MM.1S (cell line): ENCODE measurements around the gene CNOT4.

ENCODE experiments used
- EZH2 ChIP-seq: fragments of 300-600 bp; sonication (generic); optimal IDR thresholded peaks from 2 replicates; pipeline ENCODE3; 2017; ENCODE audit warnings: low read depth, mild to moderate bottlenecking, antibody characterized with exemption, low read length, mixed read lengths
- TF ChIP-seq, protein P1 (sequence below): fragments of 300-600 bp; sonication (generic); IDR thresholded peaks from 2 replicates; pipeline ENCODE4 v1.5.1; 2016; ENCODE audit warnings: antibody characterized with exemption, low read length, mixed read lengths

DNA sequence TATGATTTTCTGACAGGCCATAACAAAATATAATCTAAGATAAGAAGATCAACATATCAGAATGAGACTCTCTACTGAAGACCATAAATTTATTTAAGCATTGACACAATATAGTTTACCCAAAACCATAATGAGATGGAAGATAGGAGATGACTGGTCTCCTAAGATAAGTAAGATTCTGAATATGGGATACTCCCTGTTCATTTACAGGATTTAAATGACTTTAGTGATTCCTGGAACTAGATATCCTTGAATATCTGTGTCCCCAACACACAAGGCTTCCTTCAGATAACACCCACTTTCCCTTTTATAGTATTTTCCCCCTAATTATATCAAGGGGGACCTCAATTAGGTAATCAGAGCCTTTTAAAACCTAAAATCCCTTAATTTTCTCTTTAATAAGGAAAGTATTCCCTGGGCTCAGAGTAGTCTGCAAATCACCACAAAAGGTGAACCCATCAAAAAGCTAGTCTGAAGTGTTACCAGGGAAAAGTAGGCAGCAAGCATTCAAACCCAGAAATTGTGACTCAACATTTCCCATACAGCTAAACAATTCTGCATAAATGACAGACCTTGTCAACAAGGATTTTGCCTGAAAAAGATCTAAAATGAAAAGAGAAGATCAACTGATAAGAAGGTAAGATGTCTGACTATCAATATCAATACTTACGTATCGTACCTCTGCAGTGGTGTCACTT is 99.9 kb downstream of the CNOT4 start:
- TF ChIP-seq, protein P1, sequence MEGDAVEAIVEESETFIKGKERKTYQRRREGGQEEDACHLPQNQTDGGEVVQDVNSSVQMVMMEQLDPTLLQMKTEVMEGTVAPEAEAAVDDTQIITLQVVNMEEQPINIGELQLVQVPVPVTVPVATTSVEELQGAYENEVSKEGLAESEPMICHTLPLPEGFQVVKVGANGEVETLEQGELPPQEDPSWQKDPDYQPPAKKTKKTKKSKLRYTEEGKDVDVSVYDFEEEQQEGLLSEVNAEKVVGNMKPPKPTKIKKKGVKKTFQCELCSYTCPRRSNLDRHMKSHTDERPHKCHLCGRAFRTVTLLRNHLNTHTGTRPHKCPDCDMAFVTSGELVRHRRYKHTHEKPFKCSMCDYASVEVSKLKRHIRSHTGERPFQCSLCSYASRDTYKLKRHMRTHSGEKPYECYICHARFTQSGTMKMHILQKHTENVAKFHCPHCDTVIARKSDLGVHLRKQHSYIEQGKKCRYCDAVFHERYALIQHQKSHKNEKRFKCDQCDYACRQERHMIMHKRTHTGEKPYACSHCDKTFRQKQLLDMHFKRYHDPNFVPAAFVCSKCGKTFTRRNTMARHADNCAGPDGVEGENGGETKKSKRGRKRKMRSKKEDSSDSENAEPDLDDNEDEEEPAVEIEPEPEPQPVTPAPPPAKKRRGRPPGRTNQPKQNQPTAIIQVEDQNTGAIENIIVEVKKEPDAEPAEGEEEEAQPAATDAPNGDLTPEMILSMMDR, result no peak
- no peak for TF ChIP-seq EZH2
